ENCODE data around the gene AKNAD1.
A peak's percentile ranks its signal among the peaks of the same experiment; 100 is the strongest.

- TF ChIP-seq, protein P1, sequence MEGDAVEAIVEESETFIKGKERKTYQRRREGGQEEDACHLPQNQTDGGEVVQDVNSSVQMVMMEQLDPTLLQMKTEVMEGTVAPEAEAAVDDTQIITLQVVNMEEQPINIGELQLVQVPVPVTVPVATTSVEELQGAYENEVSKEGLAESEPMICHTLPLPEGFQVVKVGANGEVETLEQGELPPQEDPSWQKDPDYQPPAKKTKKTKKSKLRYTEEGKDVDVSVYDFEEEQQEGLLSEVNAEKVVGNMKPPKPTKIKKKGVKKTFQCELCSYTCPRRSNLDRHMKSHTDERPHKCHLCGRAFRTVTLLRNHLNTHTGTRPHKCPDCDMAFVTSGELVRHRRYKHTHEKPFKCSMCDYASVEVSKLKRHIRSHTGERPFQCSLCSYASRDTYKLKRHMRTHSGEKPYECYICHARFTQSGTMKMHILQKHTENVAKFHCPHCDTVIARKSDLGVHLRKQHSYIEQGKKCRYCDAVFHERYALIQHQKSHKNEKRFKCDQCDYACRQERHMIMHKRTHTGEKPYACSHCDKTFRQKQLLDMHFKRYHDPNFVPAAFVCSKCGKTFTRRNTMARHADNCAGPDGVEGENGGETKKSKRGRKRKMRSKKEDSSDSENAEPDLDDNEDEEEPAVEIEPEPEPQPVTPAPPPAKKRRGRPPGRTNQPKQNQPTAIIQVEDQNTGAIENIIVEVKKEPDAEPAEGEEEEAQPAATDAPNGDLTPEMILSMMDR (IDR thresholded peaks at IDR 0.05), result peak; percentile 57 to 84 (median 73)
- no peak for TF ChIP-seq POLR2A (IDR thresholded peaks at IDR 0.05)
Observed at GRCh38 chr1:108897865-108898720, 41.2 kb upstream of the AKNAD1 start.

Data from tibial nerve (tissue), 3 donors.